NCI-H82 treated with DMSO at 0.1 percent for 48 hours (cell line): ENCODE data around the gene LRRC59.
"Not testable (repeated sequence)": the region's sequence is repeated elsewhere in the genome, so short reads cannot be mapped to it uniquely, and the experiment has no call there.

Experiments
- DNase-seq: peaks from one replicate; lab custom pipeline; 2025; ENCODE audit not compliant: unreplicated experiment; lab: John Stamatoyannopoulos, UW

Gene LRRC59

GRCh38 chr17:50424996-50425681, 27.8 kb upstream of the LRRC59 start:
- no peak for DNase-seq

- DNase-seq = no peak
These were observed 27.1 kb upstream of the LRRC59 start for GRCh38 chr17:50424246-50424995.

- DNase-seq = no peak
These were observed 26.3 kb upstream of the LRRC59 start for GRCh38 chr17:50423553-50424159.

- DNase-seq = no peak
These were observed 25.4 kb upstream of the LRRC59 start for GRCh38 chr17:50422738-50423137.

GRCh38 chr17:50421308-50422051, 24.2 kb upstream of the LRRC59 start:
- DNase-seq = no peak

GRCh38 chr17:50420419-50421112, 23.2 kb upstream of the LRRC59 start:
- DNase-seq = no peak

GRCh38 chr17:50419577-50419976, 22.3 kb upstream of the LRRC59 start:
- DNase-seq = not testable (repeated sequence)

GRCh38 chr17:50414808-50415207, 17.5 kb upstream of the LRRC59 start:
- DNase-seq = no peak

- no peak for DNase-seq
These were observed 14.9 kb upstream of the LRRC59 start for GRCh38 chr17:50412188-50412732.

- DNase-seq = no peak
These were observed 10.6 kb upstream of the LRRC59 start for GRCh38 chr17:50407921-50408320.

- DNase-seq = no peak
These were observed 9.3 kb upstream of the LRRC59 start for GRCh38 chr17:50406578-50406977.

- DNase-seq = not testable (repeated sequence)
These were observed 8.0 kb upstream of the LRRC59 start for GRCh38 chr17:50405351-50405750.

GRCh38 chr17:50399591-50399990, 2.3 kb upstream of the LRRC59 start:
- DNase-seq = not testable (repeated sequence)

GRCh38 chr17:50398672-50399071, 1.3 kb upstream of the LRRC59 start:
- not testable (repeated sequence) for DNase-seq

GRCh38 chr17:50397919-50398285, 579 bp upstream of the LRRC59 start:
- no peak for DNase-seq

GRCh38 chr17:50396261-50397110, 837 bp downstream of the LRRC59 start:
- DNase-seq = no peak

GRCh38 chr17:50394711-50395110, 2.6 kb downstream of the LRRC59 start:
- no peak for DNase-seq

GRCh38 chr17:50393700-50394099, 3.6 kb downstream of the LRRC59 start:
- DNase-seq = no peak

- no peak for DNase-seq
These were observed 4.7 kb downstream of the LRRC59 start for GRCh38 chr17:50392621-50393020.

- DNase-seq = no peak
These were observed 7.8 kb downstream of the LRRC59 start for GRCh38 chr17:50389534-50389933.
